ENCODE results near the gene SERPINB7.
A peak's percentile ranks its signal among the peaks of the same experiment; 100 is the strongest.

The SERPINB7 gene

GRCh38 chr18:63823516-63824219 is 48.5 kb downstream of the SERPINB7 start:
- no peak overlapping the region for H4K8ac ChIP-seq (ENCODE audit: low read depth, low read length)
- H3K23ac ChIP-seq (ENCODE audit: low read depth, low read length, poor library complexity): no peak overlapping the region
- no peak overlapping the region for H3K9ac ChIP-seq (ENCODE audit: low read depth, low read length, poor library complexity)
- no peaks in the 10 kb centered on the region for H3K79me1 ChIP-seq (ENCODE audit: low read depth, low read length)
- H3K18ac ChIP-seq (ENCODE audit: low read length): peak overlapping the region; percentile 49
- H3K27me3 ChIP-seq (ENCODE audit: control insufficient read depth in 3 of 3, insufficient read depth in 3 of 3, low read depth in 1 of 3, low read length in 3 of 3): no peaks in the 10 kb centered on the region
- H3K9me3 ChIP-seq (replicated peaks in 1 of 2; ENCODE audit: control insufficient read depth in 2 of 2, insufficient read depth in 1 of 2, low read depth in 1 of 2, low read length in 2 of 2): no peaks in the 10 kb centered on the region
- no peak overlapping the region for H2BK5ac ChIP-seq (ENCODE audit: low read length)
- H3K4me1 ChIP-seq (ENCODE audit: control insufficient read depth in 2 of 2, insufficient read depth in 1 of 2, low read depth in 1 of 2, low read length in 2 of 2): peaks cover 0 to 2% of the 10 kb centered on the region in 2 donors
- H2AK5ac ChIP-seq (ENCODE audit: low read depth, low read length): no peak overlapping the region
- no peak for DNase-seq (ENCODE audit: low spot score)
- H3K14ac ChIP-seq (ENCODE audit: low read length): no peak overlapping the region
- no peak overlapping the region for H3K4ac ChIP-seq (ENCODE audit: low read length)
- H3K27ac ChIP-seq (replicated peaks; ENCODE audit: low read length): no peak overlapping the region
- no peaks in the 10 kb centered on the region for H3K36me3 ChIP-seq (replicated peaks in 1 of 2; ENCODE audit: control insufficient read depth in 2 of 2, insufficient read depth in 2 of 2, low read length in 2 of 2)
- H4K91ac ChIP-seq (ENCODE audit: low read depth, low read length, poor library complexity): no peak overlapping the region
- H2BK120ac ChIP-seq (ENCODE audit: low read depth, low read length): no peak overlapping the region
- H2BK12ac ChIP-seq (ENCODE audit: low read length): no peak overlapping the region
- no peak overlapping the region for H3K4me2 ChIP-seq (ENCODE audit: insufficient read depth, low read length, poor library complexity, severe bottlenecking)
- no peak overlapping the region for H3K4me3 ChIP-seq (ENCODE audit: low read length in 2 of 2)
- no CpG with 5 or more reads among the region's 10 CpGs for WGBS, 2 donors (ENCODE audit: extremely low coverage in 2 of 2, insufficient read length in 2 of 2, insufficient replicate concordance in 1 of 2)
- no peak overlapping the region for H2BK15ac ChIP-seq (ENCODE audit: low read length)
- no peak overlapping the region for H2AFZ ChIP-seq (ENCODE audit: low read length)

GRCh38 chr18:63824220-63824525 is 49.0 kb downstream of the SERPINB7 start:
- Histone ChIP-seq H2AK5ac (ENCODE audit: low read depth, low read length) (no peak overlapping the region), H3K9ac (ENCODE audit: low read depth, low read length, poor library complexity) (no peak overlapping the region), H2BK5ac (ENCODE audit: low read length) (no peak overlapping the region), H3K27ac (replicated peaks; ENCODE audit: low read length) (no peak overlapping the region), H3K14ac (ENCODE audit: low read length) (no peak overlapping the region), H3K27me3 (ENCODE audit: control insufficient read depth in 3 of 3, insufficient read depth in 3 of 3, low read depth in 1 of 3, low read length in 3 of 3) (no peaks in the 10 kb centered on the region), H4K91ac (ENCODE audit: low read depth, low read length, poor library complexity) (no peak overlapping the region), H2BK120ac (ENCODE audit: low read depth, low read length) (no peak overlapping the region), H2BK15ac (ENCODE audit: low read length) (no peak overlapping the region), H3K36me3 (replicated peaks in 1 of 2; ENCODE audit: control insufficient read depth in 2 of 2, insufficient read depth in 2 of 2, low read length in 2 of 2) (no peaks in the 10 kb centered on the region), H3K9me3 (replicated peaks in 1 of 2; ENCODE audit: control insufficient read depth in 2 of 2, insufficient read depth in 1 of 2, low read depth in 1 of 2, low read length in 2 of 2) (no peaks in the 10 kb centered on the region), H4K8ac (ENCODE audit: low read depth, low read length) (no peak overlapping the region), H3K18ac (ENCODE audit: low read length) (no peak overlapping the region), H3K79me1 (ENCODE audit: low read depth, low read length) (no peaks in the 10 kb centered on the region), H3K4me3 (ENCODE audit: low read length in 2 of 2) (no peak overlapping the region), H3K4ac (ENCODE audit: low read length) (no peak overlapping the region), H2AFZ (ENCODE audit: low read length) (no peak overlapping the region), H2BK12ac (ENCODE audit: low read length) (no peak overlapping the region), H3K23ac (ENCODE audit: low read depth, low read length, poor library complexity) (no peak overlapping the region), H3K4me2 (ENCODE audit: insufficient read depth, low read length, poor library complexity, severe bottlenecking) (no peak overlapping the region), H3K4me1 (ENCODE audit: control insufficient read depth in 2 of 2, insufficient read depth in 1 of 2, low read depth in 1 of 2, low read length in 2 of 2) (peaks cover 0 to 2% of the 10 kb centered on the region in 2 donors)
- DNase-seq (ENCODE audit: low spot score): no peak
- no CpG with 5 or more reads among the region's 2 CpGs for WGBS, 2 donors (ENCODE audit: extremely low coverage in 2 of 2, insufficient read length in 2 of 2, insufficient replicate concordance in 1 of 2)

- Histone ChIP-seq H3K23ac (ENCODE audit: low read depth, low read length, poor library complexity) (no peak overlapping the region), H3K9me3 (replicated peaks in 1 of 2; ENCODE audit: control insufficient read depth in 2 of 2, insufficient read depth in 1 of 2, low read depth in 1 of 2, low read length in 2 of 2) (no peaks in the 10 kb centered on the region), H4K91ac (ENCODE audit: low read depth, low read length, poor library complexity) (no peak overlapping the region), H2BK120ac (ENCODE audit: low read depth, low read length) (no peak overlapping the region), H3K36me3 (replicated peaks in 1 of 2; ENCODE audit: control insufficient read depth in 2 of 2, insufficient read depth in 2 of 2, low read length in 2 of 2) (no peaks in the 10 kb centered on the region), H2AFZ (ENCODE audit: low read length) (no peak overlapping the region), H2AK5ac (ENCODE audit: low read depth, low read length) (no peak overlapping the region), H3K4ac (ENCODE audit: low read length) (no peak overlapping the region), H3K27ac (replicated peaks; ENCODE audit: low read length) (no peak overlapping the region), H3K4me1 (ENCODE audit: control insufficient read depth in 2 of 2, insufficient read depth in 1 of 2, low read depth in 1 of 2, low read length in 2 of 2) (no peaks in the 10 kb centered on the region), H4K8ac (ENCODE audit: low read depth, low read length) (no peak overlapping the region), H3K9ac (ENCODE audit: low read depth, low read length, poor library complexity) (no peak overlapping the region), H3K27me3 (ENCODE audit: control insufficient read depth in 3 of 3, insufficient read depth in 3 of 3, low read depth in 1 of 3, low read length in 3 of 3) (no peaks in the 10 kb centered on the region), H3K14ac (ENCODE audit: low read length) (no peak overlapping the region), H3K4me3 (ENCODE audit: low read length in 2 of 2) (no peak overlapping the region), H3K79me1 (ENCODE audit: low read depth, low read length) (no peaks in the 10 kb centered on the region), H2BK5ac (ENCODE audit: low read length) (no peak overlapping the region), H3K18ac (ENCODE audit: low read length) (no peak overlapping the region), H3K4me2 (ENCODE audit: insufficient read depth, low read length, poor library complexity, severe bottlenecking) (no peak overlapping the region), H2BK15ac (ENCODE audit: low read length) (no peak overlapping the region), H2BK12ac (ENCODE audit: low read length) (no peak overlapping the region)
- no CpG with 5 or more reads among the region's 3 CpGs for WGBS, 2 donors (ENCODE audit: extremely low coverage in 2 of 2, insufficient read length in 2 of 2, insufficient replicate concordance in 1 of 2)
- no peak for DNase-seq (ENCODE audit: low spot score)
These were observed 52.9 kb downstream of the SERPINB7 start for GRCh38 chr18:63828120-63828519.

- Histone ChIP-seq H3K14ac (ENCODE audit: low read length) (no peak overlapping the region), H3K4me2 (ENCODE audit: insufficient read depth, low read length, poor library complexity, severe bottlenecking) (no peak overlapping the region), H3K4me1 (ENCODE audit: control insufficient read depth in 2 of 2, insufficient read depth in 1 of 2, low read depth in 1 of 2, low read length in 2 of 2) (no peaks in the 10 kb centered on the region), H4K8ac (ENCODE audit: low read depth, low read length) (no peak overlapping the region), H2AK5ac (ENCODE audit: low read depth, low read length) (no peak overlapping the region), H3K18ac (ENCODE audit: low read length) (no peak overlapping the region), H2BK5ac (ENCODE audit: low read length) (no peak overlapping the region), H2BK15ac (ENCODE audit: low read length) (no peak overlapping the region), H3K27ac (replicated peaks; ENCODE audit: low read length) (no peak overlapping the region), H2BK120ac (ENCODE audit: low read depth, low read length) (no peak overlapping the region), H3K79me1 (ENCODE audit: low read depth, low read length) (no peaks in the 10 kb centered on the region), H3K23ac (ENCODE audit: low read depth, low read length, poor library complexity) (no peak overlapping the region), H2AFZ (ENCODE audit: low read length) (no peak overlapping the region), H3K9ac (ENCODE audit: low read depth, low read length, poor library complexity) (no peak overlapping the region), H3K9me3 (replicated peaks in 1 of 2; ENCODE audit: control insufficient read depth in 2 of 2, insufficient read depth in 1 of 2, low read depth in 1 of 2, low read length in 2 of 2) (no peaks in the 10 kb centered on the region), H3K27me3 (ENCODE audit: control insufficient read depth in 3 of 3, insufficient read depth in 3 of 3, low read depth in 1 of 3, low read length in 3 of 3) (no peaks in the 10 kb centered on the region), H3K4ac (ENCODE audit: low read length) (no peak overlapping the region), H4K91ac (ENCODE audit: low read depth, low read length, poor library complexity) (no peak overlapping the region), H3K36me3 (replicated peaks in 1 of 2; ENCODE audit: control insufficient read depth in 2 of 2, insufficient read depth in 2 of 2, low read length in 2 of 2) (no peaks in the 10 kb centered on the region), H3K4me3 (ENCODE audit: low read length in 2 of 2) (no peak overlapping the region), H2BK12ac (ENCODE audit: low read length) (no peak overlapping the region)
- WGBS, 2 donors (ENCODE audit: extremely low coverage in 2 of 2, insufficient read length in 2 of 2, insufficient replicate concordance in 1 of 2): no CpG with 5 or more reads among the region's 1 CpG
- DNase-seq (ENCODE audit: low spot score): no peak
These were observed 53.4 kb downstream of the SERPINB7 start for GRCh38 chr18:63828656-63829055.

Data from neuronal stem cell (in vitro differentiated cells).